ENCODE results near the gene OSBPL6.

Gene OSBPL6

GRCh38 chr2:178227187-178227586, 32.9 kb downstream of the OSBPL6 start:
- TF ChIP-seq CSDC2 (CRISPR knock-in tag; IDR thresholded peaks at IDR 0.05) = no peak
- no peak for TF ChIP-seq PATZ1 (CRISPR knock-in tag; IDR thresholded peaks at IDR 0.05; ENCODE audit: borderline replicate concordance)
- no peak for TF ChIP-seq ZC3H10 (CRISPR knock-in tag; IDR thresholded peaks at IDR 0.05)
- no peak for TF ChIP-seq ESRRG (CRISPR knock-in tag; IDR thresholded peaks at IDR 0.05)
- no peak for TF ChIP-seq PPARA (CRISPR knock-in tag; IDR thresholded peaks at IDR 0.05; ENCODE audit: borderline replicate concordance)
- TF ChIP-seq ZNF565 (CRISPR knock-in tag; conservative IDR thresholded peaks at IDR 0.05; ENCODE audit: low read depth) = no peak
- no peak for TF ChIP-seq SNAI2 (CRISPR knock-in tag; IDR thresholded peaks at IDR 0.05)
- TF ChIP-seq ZNF70 (CRISPR knock-in tag; IDR thresholded peaks at IDR 0.05) = no peak
- no peak for TF ChIP-seq RARB (CRISPR knock-in tag; IDR thresholded peaks at IDR 0.05)
- TF ChIP-seq TCF4 (CRISPR knock-in tag; IDR thresholded peaks at IDR 0.05; ENCODE audit: borderline replicate concordance) = no peak
- no peak for TF ChIP-seq ZFP30 (CRISPR knock-in tag; IDR thresholded peaks at IDR 0.05)
- TF ChIP-seq GLIS3 (CRISPR knock-in tag; IDR thresholded peaks at IDR 0.05) = no peak
- no peak for TF ChIP-seq TSHZ2 (CRISPR knock-in tag; IDR thresholded peaks at IDR 0.05)
- TF ChIP-seq ISL1 (CRISPR knock-in tag; IDR thresholded peaks at IDR 0.05) = no peak
- TF ChIP-seq ZFP3 (CRISPR knock-in tag; IDR thresholded peaks at IDR 0.05) = no peak
- no peak for TF ChIP-seq CREB5 (CRISPR knock-in tag; IDR thresholded peaks at IDR 0.05; ENCODE audit: low read depth)
- TF ChIP-seq ZNF8 (CRISPR knock-in tag; IDR thresholded peaks at IDR 0.05) = no peak
- no peak for TF ChIP-seq OSR1 (CRISPR knock-in tag; IDR thresholded peaks at IDR 0.05)
- TF ChIP-seq BACH2 (CRISPR knock-in tag; IDR thresholded peaks at IDR 0.05; ENCODE audit: borderline replicate concordance) = no peak
- peak; percentile 31; the same call in 1 of the 3 replicates for ATAC-seq

- no peak for ATAC-seq
- no peak for TF ChIP-seq ZC3H10 (CRISPR knock-in tag; IDR thresholded peaks at IDR 0.05)
- no peak for TF ChIP-seq POU6F1 (CRISPR knock-in tag; IDR thresholded peaks at IDR 0.05; ENCODE audit: borderline replicate concordance, low read depth)
- no peak for TF ChIP-seq ZFP3 (CRISPR knock-in tag; IDR thresholded peaks at IDR 0.05)
- TF ChIP-seq ZFP30 (CRISPR knock-in tag; IDR thresholded peaks at IDR 0.05) = no peak
- no peak for TF ChIP-seq CREB5 (CRISPR knock-in tag; IDR thresholded peaks at IDR 0.05; ENCODE audit: low read depth)
- TF ChIP-seq PPARA (CRISPR knock-in tag; IDR thresholded peaks at IDR 0.05; ENCODE audit: borderline replicate concordance) = no peak
- no peak for TF ChIP-seq RARB (CRISPR knock-in tag; IDR thresholded peaks at IDR 0.05)
- TF ChIP-seq ESRRG (CRISPR knock-in tag; IDR thresholded peaks at IDR 0.05) = no peak
- no peak for TF ChIP-seq ISL1 (CRISPR knock-in tag; IDR thresholded peaks at IDR 0.05)
- no peak for TF ChIP-seq CSRNP3 (CRISPR knock-in tag; IDR thresholded peaks at IDR 0.05)
- no peak for TF ChIP-seq ZNF8 (CRISPR knock-in tag; IDR thresholded peaks at IDR 0.05)
- TF ChIP-seq ZNF70 (CRISPR knock-in tag; IDR thresholded peaks at IDR 0.05) = no peak
- TF ChIP-seq ARNTL (CRISPR knock-in tag; IDR thresholded peaks at IDR 0.05; ENCODE audit: borderline replicate concordance, low read depth) = no peak
These were observed 35.6 kb downstream of the OSBPL6 start for GRCh38 chr2:178229927-178230326.
